ENCODE data around the gene NDUFB2. TPM values are rescaled to one million over a fixed set of nuclear protein-coding genes. Genes with fewer than 3 reads are reported as not detected.
"Not testable (repeated sequence)": the region's sequence is repeated elsewhere in the genome, so short reads cannot be mapped to it uniquely, and the experiment has no call there.

The NDUFB2 gene
- total RNA-seq, 1 donor = 48.9 TPM

DNA sequence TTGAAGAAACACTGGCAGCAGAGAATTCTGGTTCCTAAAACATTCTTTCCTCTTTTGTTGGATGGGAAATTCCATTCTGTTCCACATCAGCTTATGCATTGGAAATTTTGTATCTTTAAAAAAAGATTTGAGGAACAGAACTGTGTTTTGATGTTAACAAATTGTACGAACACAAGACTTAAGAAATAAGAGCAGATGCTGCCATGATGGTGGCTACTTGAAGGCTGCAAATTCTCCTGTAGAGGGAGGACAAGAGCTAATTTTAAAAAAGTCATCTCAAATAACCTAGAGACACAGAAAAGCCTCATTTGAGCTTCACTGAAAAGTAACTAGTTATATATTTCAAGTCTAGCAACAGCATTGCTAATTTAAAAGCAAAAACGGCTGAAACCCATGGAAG lies 29.8 kb downstream of the NDUFB2 start:
- Histone ChIP-seq H3K4me3 (ENCODE audit: low read length) (no peak overlapping the region), H3K9me3 (ENCODE audit: low read depth, low read length) (no peaks in the 10 kb centered on the region), H3K27me3 (ENCODE audit: insufficient read depth, low read length) (no peaks in the 10 kb centered on the region), H3K4me1 (ENCODE audit: insufficient read depth, low read length) (no peaks in the 10 kb centered on the region)

DNA sequence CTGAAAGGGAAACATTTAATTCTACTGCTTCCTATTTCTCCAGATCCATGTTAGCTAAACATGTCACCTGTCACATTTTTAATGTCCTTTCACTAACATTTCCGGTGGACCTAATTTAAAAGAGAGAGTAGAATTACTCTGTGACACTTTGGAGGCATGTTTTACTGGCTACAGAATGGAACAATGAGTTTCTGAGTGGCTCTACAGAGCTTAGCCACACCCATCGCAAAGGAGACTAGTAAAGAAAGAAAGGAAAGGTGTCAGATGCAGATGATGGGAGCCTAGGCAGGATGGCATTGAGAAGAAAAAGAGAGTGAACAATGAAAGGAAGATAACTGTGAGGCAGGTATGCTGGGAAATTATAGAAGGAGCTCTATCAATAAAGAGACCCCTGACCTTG lies 35.9 kb downstream of the NDUFB2 start:
- Histone ChIP-seq H3K27me3 (ENCODE audit: insufficient read depth, low read length) (no peaks in the 10 kb centered on the region), H3K4me3 (ENCODE audit: low read length) (no peak overlapping the region), H3K4me1 (ENCODE audit: insufficient read depth, low read length) (no peaks in the 10 kb centered on the region), H3K9me3 (ENCODE audit: low read depth, low read length) (no peaks in the 10 kb centered on the region)

DNA sequence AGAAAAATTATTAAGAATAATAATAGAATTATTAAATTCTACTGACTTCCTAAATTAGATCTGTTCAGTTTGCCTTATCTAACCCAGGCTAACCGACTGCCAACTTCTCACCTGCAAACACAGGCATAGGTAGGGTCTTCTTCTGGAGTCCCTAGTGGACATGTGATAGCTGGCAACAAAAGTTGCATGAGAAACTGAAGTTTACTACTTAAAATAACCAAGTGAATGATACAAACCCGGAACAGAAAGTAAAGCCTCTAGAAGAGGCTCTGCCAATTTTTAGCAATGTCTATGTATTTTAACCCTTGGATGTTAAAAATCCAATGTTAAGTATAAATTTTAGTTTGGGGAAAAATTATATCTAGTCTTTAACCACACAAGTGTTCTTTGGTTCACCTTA lies 37.6 kb downstream of the NDUFB2 start:
- no peaks in the 10 kb centered on the region for H3K27me3 ChIP-seq (ENCODE audit: insufficient read depth, low read length)
- no peak overlapping the region for H3K4me3 ChIP-seq (ENCODE audit: low read length)
- no peaks in the 10 kb centered on the region for H3K9me3 ChIP-seq (ENCODE audit: low read depth, low read length)
- H3K4me1 ChIP-seq (ENCODE audit: insufficient read depth, low read length) = no peaks in the 10 kb centered on the region

DNA sequence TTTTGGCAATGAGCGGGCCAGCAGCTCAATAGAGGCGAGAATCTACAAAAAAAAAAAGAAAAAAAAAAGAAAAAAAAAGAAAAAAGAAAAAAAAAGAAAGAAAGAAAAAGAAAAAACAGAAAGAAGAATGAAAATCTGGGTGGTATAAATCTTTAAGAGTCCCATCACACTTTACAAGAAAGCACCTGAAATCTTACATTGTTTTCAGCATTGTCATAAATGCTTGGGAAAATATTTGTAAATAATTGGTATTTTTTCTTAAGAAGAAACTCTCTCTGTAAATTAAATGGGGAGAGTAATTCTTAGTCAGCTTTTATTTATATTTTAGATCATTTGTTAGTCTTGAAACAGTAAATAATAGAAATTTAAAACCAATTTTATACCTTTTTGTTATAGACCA lies 38.2 kb downstream of the NDUFB2 start:
- Histone ChIP-seq H3K4me1 (ENCODE audit: insufficient read depth, low read length) (no peaks in the 10 kb centered on the region), H3K9me3 (ENCODE audit: low read depth, low read length) (no peaks in the 10 kb centered on the region), H3K27me3 (ENCODE audit: insufficient read depth, low read length) (no peaks in the 10 kb centered on the region), H3K4me3 (ENCODE audit: low read length) (no peak overlapping the region)

DNA sequence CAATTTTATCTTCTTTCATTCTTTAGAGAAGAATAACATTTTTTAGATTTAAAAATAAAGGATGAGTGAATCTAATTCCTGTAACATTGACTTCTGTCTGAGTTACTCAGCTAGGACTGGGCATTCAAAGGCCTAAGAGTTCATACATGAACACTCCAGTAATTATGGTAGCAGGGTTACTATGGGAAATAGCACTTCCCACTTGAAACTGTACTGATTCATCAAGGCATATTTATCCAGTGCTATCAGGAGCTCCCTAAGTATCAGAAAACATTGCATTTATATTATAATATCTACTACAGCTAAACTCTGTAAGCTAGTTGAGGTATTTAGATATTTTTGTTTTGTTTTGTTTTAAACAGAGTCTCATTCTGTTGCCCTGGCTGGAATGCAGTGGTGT lies 41.8 kb downstream of the NDUFB2 start:
- Histone ChIP-seq H3K9me3 (ENCODE audit: low read depth, low read length) (no peaks in the 10 kb centered on the region), H3K27me3 (ENCODE audit: insufficient read depth, low read length) (no peaks in the 10 kb centered on the region), H3K4me3 (ENCODE audit: low read length) (no peak overlapping the region), H3K4me1 (ENCODE audit: insufficient read depth, low read length) (no peaks in the 10 kb centered on the region)

DNA sequence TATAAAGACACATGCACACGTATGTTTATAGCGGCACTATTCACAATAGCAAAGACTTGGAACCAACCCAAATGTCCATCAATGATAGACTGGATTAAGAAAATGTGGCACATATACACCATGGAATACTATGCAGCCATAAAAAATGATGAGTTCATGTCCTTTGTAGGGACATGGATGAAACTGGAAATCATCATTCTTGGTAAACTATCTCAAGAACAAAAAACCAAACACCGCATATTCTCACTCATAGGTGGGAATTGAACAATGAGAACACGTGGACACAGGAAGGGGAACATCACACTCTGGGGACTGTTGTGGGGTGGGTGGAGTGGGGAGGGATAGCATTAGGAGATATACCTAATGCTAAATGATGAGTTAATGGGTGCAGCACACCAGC lies 46.7 kb downstream of the NDUFB2 start:
- H3K9me3 ChIP-seq (ENCODE audit: low read depth, low read length); H3K27me3 ChIP-seq (ENCODE audit: insufficient read depth, low read length); H3K4me3 ChIP-seq (ENCODE audit: low read length); H3K4me1 ChIP-seq (ENCODE audit: insufficient read depth, low read length): not testable (repeated sequence)

DNA sequence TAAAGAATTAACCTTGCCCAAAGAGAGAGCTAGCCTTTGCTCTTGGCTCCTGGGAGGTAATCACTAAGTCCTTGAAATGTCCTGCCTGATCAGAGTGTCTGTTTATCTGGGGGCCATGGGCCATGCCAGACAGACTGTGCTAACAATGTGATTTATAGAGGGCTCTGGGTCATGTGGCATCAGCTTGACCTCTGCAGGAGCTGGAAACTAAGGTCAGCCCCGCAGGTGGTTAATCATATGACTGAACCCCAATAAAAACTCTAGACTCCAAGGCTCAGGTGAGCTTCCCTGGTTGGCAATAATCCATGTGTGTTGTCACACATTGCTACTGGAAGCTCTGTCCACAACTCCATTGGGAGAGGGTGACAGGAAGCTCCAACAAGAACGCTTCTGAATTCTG lies 47.5 kb downstream of the NDUFB2 start:
- Histone ChIP-seq H3K4me3 (ENCODE audit: low read length) (no peak overlapping the region), H3K4me1 (ENCODE audit: insufficient read depth, low read length) (peaks cover 7% of the 10 kb centered on the region), H3K9me3 (ENCODE audit: low read depth, low read length) (no peaks in the 10 kb centered on the region), H3K27me3 (ENCODE audit: insufficient read depth, low read length) (no peaks in the 10 kb centered on the region)

DNA sequence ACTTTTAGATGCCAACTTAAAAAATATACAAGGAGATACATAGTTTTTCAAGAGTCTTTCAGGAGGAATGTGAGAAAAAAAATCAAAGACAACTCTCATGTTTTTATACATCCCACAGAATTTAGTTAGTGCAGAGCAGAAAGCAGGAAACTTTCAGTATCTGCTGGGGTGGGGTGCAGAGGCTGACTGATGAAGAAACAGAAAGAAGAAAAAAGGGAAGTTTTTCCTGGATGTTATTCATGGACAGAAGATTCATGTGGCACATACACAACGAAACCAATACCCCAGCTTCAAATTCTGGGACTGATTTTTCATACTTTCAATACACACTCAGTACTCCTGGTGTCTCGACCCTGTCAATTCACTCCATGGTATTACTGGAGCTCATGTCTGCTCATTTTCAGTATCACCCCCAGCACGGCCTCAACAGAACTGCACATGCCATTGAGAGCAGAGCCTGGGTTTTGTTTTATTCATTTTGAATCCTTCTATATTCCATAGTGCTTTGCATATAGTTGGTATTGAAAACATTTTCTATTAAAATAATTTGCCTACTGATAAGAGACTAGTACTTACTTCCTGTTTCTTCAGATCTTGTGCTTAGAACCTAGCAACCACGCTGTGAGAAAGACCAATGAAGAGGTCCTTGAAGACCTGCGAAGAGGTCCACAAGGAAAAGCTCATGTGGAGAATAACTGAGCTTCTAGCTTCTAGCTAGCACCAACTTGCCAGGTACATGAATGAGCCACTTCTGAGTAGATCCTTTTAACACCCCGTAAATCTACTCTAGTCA lies 49.0 kb downstream of the NDUFB2 start:
- Histone ChIP-seq H3K27me3 (ENCODE audit: insufficient read depth, low read length) (no peaks in the 10 kb centered on the region), H3K4me3 (ENCODE audit: low read length) (no peak overlapping the region), H3K4me1 (ENCODE audit: insufficient read depth, low read length) (peaks cover 7% of the 10 kb centered on the region), H3K9me3 (ENCODE audit: low read depth, low read length) (no peaks in the 10 kb centered on the region)

DNA sequence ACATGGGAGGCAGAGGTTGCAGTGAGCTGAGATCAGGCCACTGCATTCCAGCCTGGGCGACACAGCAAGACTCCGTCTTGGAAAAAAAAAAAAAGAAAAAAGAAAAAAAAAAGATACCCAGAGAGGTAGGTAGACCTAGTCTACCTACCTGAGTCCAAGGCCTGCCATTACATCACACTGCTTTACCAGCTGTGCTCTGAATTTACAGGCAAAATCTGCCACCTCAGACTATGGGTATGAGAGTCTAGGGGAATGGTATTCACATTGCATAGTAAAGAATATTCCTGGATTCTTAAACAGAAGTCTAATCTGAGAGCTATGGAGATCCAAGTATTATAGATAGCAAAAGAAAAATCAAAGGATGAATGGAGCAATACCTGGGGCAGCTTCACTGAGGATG lies 50.2 kb downstream of the NDUFB2 start:
- Histone ChIP-seq H3K4me1 (ENCODE audit: insufficient read depth, low read length) (peaks cover 7% of the 10 kb centered on the region), H3K27me3 (ENCODE audit: insufficient read depth, low read length) (no peaks in the 10 kb centered on the region), H3K9me3 (ENCODE audit: low read depth, low read length) (no peaks in the 10 kb centered on the region), H3K4me3 (ENCODE audit: low read length) (no peak overlapping the region)

DNA sequence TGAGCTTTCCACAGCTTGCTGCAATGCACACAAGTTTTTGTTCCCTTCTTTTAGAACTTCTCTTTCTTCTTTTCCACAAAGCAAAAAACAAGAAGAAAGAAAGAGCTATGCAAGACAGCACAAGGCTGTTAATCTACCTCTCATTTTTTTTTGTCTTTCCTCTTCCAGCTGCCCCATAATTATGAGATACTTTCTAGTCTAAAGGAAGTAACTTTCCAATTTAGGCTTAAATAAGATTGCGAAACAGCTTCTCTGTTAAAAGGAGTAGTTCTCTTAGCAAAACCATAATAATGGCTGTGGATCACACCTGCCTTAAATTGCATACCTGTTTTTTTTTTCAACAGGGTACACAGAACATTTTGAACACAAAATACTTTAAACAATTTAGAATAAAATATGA lies 56.0 kb downstream of the NDUFB2 start:
- Histone ChIP-seq H3K4me1 (ENCODE audit: insufficient read depth, low read length) (peaks cover 6% of the 10 kb centered on the region), H3K4me3 (ENCODE audit: low read length) (no peak overlapping the region), H3K9me3 (ENCODE audit: low read depth, low read length) (no peaks in the 10 kb centered on the region), H3K27me3 (ENCODE audit: insufficient read depth, low read length) (no peaks in the 10 kb centered on the region)

DNA sequence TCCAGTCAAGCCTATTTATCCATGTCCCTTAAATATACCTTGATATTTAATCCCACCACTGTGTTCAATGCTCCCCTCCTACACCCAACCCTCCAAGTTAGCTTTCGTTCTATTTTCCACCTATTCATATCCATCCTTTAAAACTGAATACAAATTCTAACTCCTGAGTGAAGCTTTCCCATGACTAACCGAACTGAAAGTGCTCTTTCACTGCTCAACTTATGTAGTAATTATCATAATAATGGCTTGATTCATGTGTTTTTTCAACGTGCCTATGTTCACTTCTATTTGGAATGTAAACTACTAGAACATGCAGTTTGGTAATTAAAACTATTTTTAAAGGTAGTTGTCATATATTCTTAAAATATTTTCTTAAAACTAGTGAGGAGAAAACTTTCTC lies 58.0 kb downstream of the NDUFB2 start:
- no peaks in the 10 kb centered on the region for H3K9me3 ChIP-seq (ENCODE audit: low read depth, low read length)
- H3K27me3 ChIP-seq (ENCODE audit: insufficient read depth, low read length) = no peaks in the 10 kb centered on the region
- H3K4me1 ChIP-seq (ENCODE audit: insufficient read depth, low read length) = peaks cover 6% of the 10 kb centered on the region
- H3K4me3 ChIP-seq (ENCODE audit: low read length) = no peak overlapping the region

Other genes with a start within 250 kb of the NDUFB2 start
- gene MKRN1, start 217.2 kb upstream of the NDUFB2 start, total RNA-seq = 153 TPM
- not detected for gene DENND2A, start 55.9 kb upstream of the NDUFB2 start, total RNA-seq
- 14.5 TPM for gene ADCK2, start 23.8 kb upstream of the NDUFB2 start, total RNA-seq
- 106 TPM for gene BRAF, start 228.2 kb downstream of the NDUFB2 start, total RNA-seq